HG02759 (cell line): ENCODE data around the gene ATF3.
A peak's percentile ranks its signal among the peaks of the same experiment; 100 is the strongest.
"Not testable (repeated sequence)": the region's sequence is repeated elsewhere in the genome, so short reads cannot be mapped to it uniquely, and the experiment has no call there.

Experiments
- ATAC-seq: cut with Tn5 transposase; IDR thresholded peaks from one replicate; pipeline ENCODE4 v1.9.1; 2021; ENCODE audit warnings: mild to moderate bottlenecking, moderate library complexity; ENCODE audit not compliant: unreplicated experiment

Gene ATF3

GRCh38 chr1:212624976-212625501 lies 16.5 kb downstream of the ATF3 start:
- ATAC-seq: no peak

- ATAC-seq: no peak
These were observed 17.4 kb downstream of the ATF3 start for GRCh38 chr1:212625781-212626450.

- ATAC-seq: no peak
These were observed 19.5 kb downstream of the ATF3 start for GRCh38 chr1:212628046-212628445.

GRCh38 chr1:212628813-212629415 lies 20.4 kb downstream of the ATF3 start:
- ATAC-seq: no peak

- ATAC-seq: no peak
These were observed 21.0 kb downstream of the ATF3 start for GRCh38 chr1:212629450-212630157.

- peak; percentile 97 for ATAC-seq
These were observed 21.8 kb downstream of the ATF3 start for GRCh38 chr1:212630158-212630900.

GRCh38 chr1:212633161-212633560 lies 24.6 kb downstream of the ATF3 start:
- ATAC-seq: no peak

GRCh38 chr1:212634252-212634651 lies 25.7 kb downstream of the ATF3 start:
- no peak for ATAC-seq

GRCh38 chr1:212635141-212635631 lies 26.6 kb downstream of the ATF3 start:
- ATAC-seq: peak; percentile 43

GRCh38 chr1:212637902-212638301 lies 29.3 kb downstream of the ATF3 start:
- no peak for ATAC-seq

GRCh38 chr1:212638492-212639151 lies 30.1 kb downstream of the ATF3 start:
- no peak for ATAC-seq

GRCh38 chr1:212639524-212639923 lies 31.0 kb downstream of the ATF3 start:
- not testable (repeated sequence) for ATAC-seq

- no peak for ATAC-seq
These were observed 31.8 kb downstream of the ATF3 start for GRCh38 chr1:212640223-212640878.

- ATAC-seq: no peak
These were observed 33.4 kb downstream of the ATF3 start for GRCh38 chr1:212641956-212642355.

- ATAC-seq: no peak
These were observed 35.3 kb downstream of the ATF3 start for GRCh38 chr1:212643877-212644276.

GRCh38 chr1:212644866-212645545 lies 36.4 kb downstream of the ATF3 start:
- no peak for ATAC-seq

GRCh38 chr1:212645546-212646543 lies 37.3 kb downstream of the ATF3 start:
- no peak for ATAC-seq

- no peak for ATAC-seq
These were observed 38.0 kb downstream of the ATF3 start for GRCh38 chr1:212646588-212646987.
